ENCODE measurements around the gene PSAP. TPM values are rescaled to one million over a fixed set of nuclear protein-coding genes. Genes with fewer than 3 reads are reported as not detected.
"Not testable (repeated sequence)": the region's sequence is repeated elsewhere in the genome, so short reads cannot be mapped to it uniquely, and the experiment has no call there.

Gene PSAP
- total RNA-seq (ENCODE audit: low replicate concordance): 487 and 577 TPM in 2 replicates
- long read RNA-seq, transcript PSAP-201 (14 exons, 2,830 nt): minor isoform, 24 of 2,719 reads
- long read RNA-seq, transcript PSAP-202 (14 exons, 2,872 nt): major isoform, 1,661 of 2,719 reads
- long read RNA-seq, partial matches to known transcripts: 174 of 2,719 reads
- long read RNA-seq, other reads (novel, unspliced or antisense): 860 of 2,719 reads

- Mint-ChIP-seq H3K4me3 (peak within 1 kb of the TSS; percentile 95), H3K9me3 (no peaks in the 10 kb centered on the region), H3K27ac (peak within 1 kb of the TSS; percentile 92), H3K4me1 (ENCODE audit: unreplicated experiment) (peaks cover 34% of the 10 kb centered on the region), H3K36me3 (peaks cover 7% of the 10 kb centered on the region), H3K27me3 (no peaks in the 10 kb centered on the region)
- TF ChIP-seq CTCF (conservative IDR thresholded peaks at IDR 0.05): no peak
- peak; percentile 99 for DNase-seq (ENCODE audit: extremely low spot score, unreplicated experiment)
Observed at GRCh38 chr10:71850743-71851464, at the start of gene PSAP. Gene PSAP, minus strand, starts transcription at chr10:71851251. Its CDS starts 30 bp downstream, at chr10:71851221.

- no peak for TF ChIP-seq CTCF (conservative IDR thresholded peaks at IDR 0.05)
- no peaks in the 10 kb centered on the region for H3K27me3 Mint-ChIP-seq
- no peak overlapping the region for H3K4me3 Mint-ChIP-seq
- H3K27ac Mint-ChIP-seq: no peak overlapping the region
- no peaks in the 10 kb centered on the region for H3K36me3 Mint-ChIP-seq
- no peak for DNase-seq (ENCODE audit: extremely low spot score, unreplicated experiment)
- H3K9me3 Mint-ChIP-seq: no peaks in the 10 kb centered on the region
- H3K4me1 Mint-ChIP-seq (ENCODE audit: unreplicated experiment): peaks cover 4% of the 10 kb centered on the region
Observed at GRCh38 chr10:71900441-71901180, 49.6 kb upstream of the PSAP start.

GRCh38 chr10:71899665-71900412, 48.8 kb upstream of the PSAP start:
- Mint-ChIP-seq H3K27me3 (no peaks in the 10 kb centered on the region), H3K4me1 (ENCODE audit: unreplicated experiment) (peaks cover 4% of the 10 kb centered on the region), H3K4me3 (no peak overlapping the region), H3K9me3 (no peaks in the 10 kb centered on the region), H3K36me3 (no peaks in the 10 kb centered on the region), H3K27ac (no peak overlapping the region)
- TF ChIP-seq CTCF (conservative IDR thresholded peaks at IDR 0.05): no peak
- no peak for DNase-seq (ENCODE audit: extremely low spot score, unreplicated experiment)

GRCh38 chr10:71898346-71898745, 47.3 kb upstream of the PSAP start:
- H3K27me3 Mint-ChIP-seq; H3K36me3 Mint-ChIP-seq; H3K4me1 Mint-ChIP-seq (ENCODE audit: unreplicated experiment); DNase-seq (ENCODE audit: extremely low spot score, unreplicated experiment); H3K4me3 Mint-ChIP-seq; H3K9me3 Mint-ChIP-seq; H3K27ac Mint-ChIP-seq: not testable (repeated sequence)

GRCh38 chr10:71893920-71894319, 42.9 kb upstream of the PSAP start:
- no peaks in the 10 kb centered on the region for H3K9me3 Mint-ChIP-seq
- no peak overlapping the region for H3K4me3 Mint-ChIP-seq
- H3K27me3 Mint-ChIP-seq: peaks cover 4% of the 10 kb centered on the region
- no peak for DNase-seq (ENCODE audit: extremely low spot score, unreplicated experiment)
- H3K36me3 Mint-ChIP-seq: no peaks in the 10 kb centered on the region
- peaks cover 5% of the 10 kb centered on the region for H3K4me1 Mint-ChIP-seq (ENCODE audit: unreplicated experiment)
- TF ChIP-seq CTCF (conservative IDR thresholded peaks at IDR 0.05): no peak
- no peak overlapping the region for H3K27ac Mint-ChIP-seq
